SU-DHL-6 (cell line): ENCODE results near the gene CARD11.

Source experiments
- CTCF ChIP-seq: fragments of 200-600 bp; sonication (generic); IDR thresholded peaks from one replicate; pipeline ENCODE4 v1.5.1; 2017; ENCODE audit warnings: antibody characterized with exemption, mild to moderate bottlenecking, low read length, moderate library complexity; ENCODE audit not compliant: insufficient read depth, poor library complexity, severe bottlenecking
- EZH2phosphoT487 ChIP-seq: fragments of 200-600 bp; sonication (generic), shearing (Covaris generic); conservative IDR thresholded peaks from 2 replicates; pipeline ENCODE4 v1.6.1; 2018; ENCODE audit warnings: mild to moderate bottlenecking, antibody characterized with exemption, low read length, moderate library complexity, mixed read lengths

GRCh38 chr7:2856388-2857169 is 187.1 kb downstream of the CARD11 start:
- TF ChIP-seq CTCF (no peak), EZH2phosphoT487 (no peak)
